Suprapubic skin (tissue), 4 donors: ENCODE measurements around the gene PLXDC2. TPM values are rescaled to one million over a fixed set of nuclear protein-coding genes. Genes with fewer than 3 reads are reported as not detected.

Experiments used
- DNase-seq, 2 donors: peaks; one replicate each; pipeline ENCODE4 v3.0.0-alpha.2; 2019; ENCODE audit warnings: low spot score in 2 of 2
- H3K27ac ChIP-seq: fragments of 200-600 bp; sonication (generic); one replicate; pipeline ENCODE4 v1.5.1; 2019
- H3K27me3 ChIP-seq: fragments of 200-600 bp; sonication (generic); one replicate; pipeline ENCODE4 v1.5.1; 2019
- H3K36me3 ChIP-seq: fragments of 200-600 bp; sonication (generic); one replicate; pipeline ENCODE4 v1.5.1; 2019
- H3K4me1 ChIP-seq: fragments of 200-600 bp; sonication (generic); one replicate; pipeline ENCODE4 v1.5.1; 2019
- H3K4me3 ChIP-seq: fragments of 200-600 bp; sonication (generic); one replicate; pipeline ENCODE4 v1.5.1; 2019; ENCODE audit warnings: mild to moderate bottlenecking
- H3K9me3 ChIP-seq: fragments of 200-600 bp; sonication (generic); one replicate; pipeline ENCODE4 v1.5.1; 2019
- EP300 ChIP-seq: sonication (generic); formaldehyde crosslinking; IDR thresholded peaks from one replicate; pipeline ENCODE4 v1.6.1; 2017; ENCODE audit warnings: antibody characterized with exemption
- POLR2A ChIP-seq, 2 donors: fragments of 450-650 bp; IDR thresholded peaks; one replicate each; pipeline ENCODE4 v1.6.1; 2017; ENCODE audit warnings: antibody characterized with exemption in 2 of 2, mild to moderate bottlenecking in 2 of 2, moderate library complexity in 2 of 2
- POLR2AphosphoS5 ChIP-seq, 3 donors: sonication (generic); formaldehyde crosslinking; IDR thresholded peaks; one replicate each; pipeline ENCODE4 v1.6.1; 2017; ENCODE audit warnings: antibody characterized with exemption in 3 of 3
- WGBS: methylation state at CpG from one replicate; pipeline ENCODE4 v1.1.5; 2018; 5-methylcytosine and 5-hydroxymethylcytosine counted together
- total RNA-seq, 4 donors: library from RNA; depleted of rRNA; stranded (reverse); fragments of >200 nt; gene quantifications; one replicate each; pipeline ENCODE4 v1.1.0, GENCODE V29; 2016
- TF ChIP-seq, protein P1 (sequence below), 2 donors: fragments of 200-600 bp in 1 of 2; fragments of 450-650 bp in 1 of 2; sonication (generic) in 1 of 2; IDR thresholded peaks; one replicate each; pipeline ENCODE4 v1.5.1; 2016 to 2019; ENCODE audit warnings: antibody characterized with exemption in 2 of 2, mild to moderate bottlenecking in 1 of 2, moderate library complexity in 1 of 2

Gene PLXDC2
- total RNA-seq, 4 donors from 2014 or later: 93.0 to 97.0 (median 95.0) TPM

DNA sequence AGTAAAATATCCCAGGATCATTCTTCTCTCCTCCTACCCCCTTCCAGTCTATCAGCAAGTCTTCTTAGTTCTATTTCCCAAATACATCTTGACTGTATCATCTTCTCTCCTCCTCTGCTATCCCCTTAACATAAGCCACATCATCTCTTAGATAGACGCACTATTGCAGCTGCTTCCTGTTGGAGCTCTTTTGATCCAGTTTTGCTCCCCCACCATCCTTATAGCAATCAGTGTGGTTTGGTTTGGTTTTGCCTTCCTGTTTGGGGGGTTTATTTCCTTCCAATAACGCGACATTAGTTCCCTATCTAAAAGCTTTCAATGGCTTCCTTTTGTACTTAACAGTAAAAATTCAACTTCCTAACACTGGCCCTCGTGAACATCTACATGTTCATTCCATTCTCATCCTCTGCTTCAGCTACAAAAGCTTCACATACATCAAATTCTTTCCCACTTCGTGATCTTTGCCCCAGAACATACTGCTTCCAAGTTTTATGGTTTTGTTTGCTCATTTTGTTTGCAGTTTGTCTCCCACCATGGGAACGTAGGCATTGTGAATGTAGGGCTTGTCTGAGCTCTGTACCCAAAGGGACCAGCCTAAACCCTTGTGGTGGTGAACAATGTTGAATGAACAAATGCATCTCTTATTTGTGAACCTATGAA lies 33.7 kb upstream of the PLXDC2 start:
- H3K4me1 ChIP-seq: no peaks in the 10 kb centered on the region
- H3K27ac ChIP-seq: no peak overlapping the region
- TF ChIP-seq POLR2AphosphoS5 (IDR thresholded peaks at IDR 0.05) (no peak), POLR2A (IDR thresholded peaks at IDR 0.05) (no peak), EP300 (no peak)
- TF ChIP-seq, protein P1, sequence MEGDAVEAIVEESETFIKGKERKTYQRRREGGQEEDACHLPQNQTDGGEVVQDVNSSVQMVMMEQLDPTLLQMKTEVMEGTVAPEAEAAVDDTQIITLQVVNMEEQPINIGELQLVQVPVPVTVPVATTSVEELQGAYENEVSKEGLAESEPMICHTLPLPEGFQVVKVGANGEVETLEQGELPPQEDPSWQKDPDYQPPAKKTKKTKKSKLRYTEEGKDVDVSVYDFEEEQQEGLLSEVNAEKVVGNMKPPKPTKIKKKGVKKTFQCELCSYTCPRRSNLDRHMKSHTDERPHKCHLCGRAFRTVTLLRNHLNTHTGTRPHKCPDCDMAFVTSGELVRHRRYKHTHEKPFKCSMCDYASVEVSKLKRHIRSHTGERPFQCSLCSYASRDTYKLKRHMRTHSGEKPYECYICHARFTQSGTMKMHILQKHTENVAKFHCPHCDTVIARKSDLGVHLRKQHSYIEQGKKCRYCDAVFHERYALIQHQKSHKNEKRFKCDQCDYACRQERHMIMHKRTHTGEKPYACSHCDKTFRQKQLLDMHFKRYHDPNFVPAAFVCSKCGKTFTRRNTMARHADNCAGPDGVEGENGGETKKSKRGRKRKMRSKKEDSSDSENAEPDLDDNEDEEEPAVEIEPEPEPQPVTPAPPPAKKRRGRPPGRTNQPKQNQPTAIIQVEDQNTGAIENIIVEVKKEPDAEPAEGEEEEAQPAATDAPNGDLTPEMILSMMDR (IDR thresholded peaks at IDR 0.05): no peak
- no peaks in the 10 kb centered on the region for H3K27me3 ChIP-seq
- 73% methylated on average over 6 of the region's 6 CpGs for WGBS
- no peaks in the 10 kb centered on the region for H3K9me3 ChIP-seq
- DNase-seq: no peak
- H3K36me3 ChIP-seq: no peaks in the 10 kb centered on the region
- H3K4me3 ChIP-seq: no peak overlapping the region

DNA sequence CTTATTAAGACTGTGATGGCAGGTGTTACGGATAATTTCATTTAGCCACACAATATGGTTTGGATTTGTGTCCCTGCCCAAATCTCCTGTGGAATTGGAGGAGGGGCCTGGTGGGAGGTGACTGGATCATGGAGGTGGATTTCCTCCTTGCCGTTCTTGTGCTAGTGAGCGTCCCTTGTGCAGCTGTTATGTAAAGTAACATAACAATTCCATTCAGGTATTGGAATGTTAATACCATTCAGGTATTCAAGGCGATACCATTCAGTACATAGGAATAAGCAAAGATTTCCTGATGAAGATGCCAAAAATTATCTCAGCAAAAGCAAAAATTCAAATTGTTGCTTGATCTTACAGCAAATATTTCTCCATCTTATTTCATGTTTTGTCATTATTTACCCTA lies 32.5 kb upstream of the PLXDC2 start:
- H3K4me3 ChIP-seq: no peak overlapping the region
- TF ChIP-seq EP300 (no peak), POLR2AphosphoS5 (IDR thresholded peaks at IDR 0.05) (no peak), POLR2A (IDR thresholded peaks at IDR 0.05) (no peak)
- TF ChIP-seq, protein P1 (IDR thresholded peaks at IDR 0.05): no peak
- DNase-seq: no peak
- no peaks in the 10 kb centered on the region for H3K4me1 ChIP-seq
- no peaks in the 10 kb centered on the region for H3K27me3 ChIP-seq
- H3K36me3 ChIP-seq: no peaks in the 10 kb centered on the region
- H3K27ac ChIP-seq: no peak overlapping the region
- WGBS: 89% methylated on average over 4 of the region's 4 CpGs
- H3K9me3 ChIP-seq: no peaks in the 10 kb centered on the region

DNA sequence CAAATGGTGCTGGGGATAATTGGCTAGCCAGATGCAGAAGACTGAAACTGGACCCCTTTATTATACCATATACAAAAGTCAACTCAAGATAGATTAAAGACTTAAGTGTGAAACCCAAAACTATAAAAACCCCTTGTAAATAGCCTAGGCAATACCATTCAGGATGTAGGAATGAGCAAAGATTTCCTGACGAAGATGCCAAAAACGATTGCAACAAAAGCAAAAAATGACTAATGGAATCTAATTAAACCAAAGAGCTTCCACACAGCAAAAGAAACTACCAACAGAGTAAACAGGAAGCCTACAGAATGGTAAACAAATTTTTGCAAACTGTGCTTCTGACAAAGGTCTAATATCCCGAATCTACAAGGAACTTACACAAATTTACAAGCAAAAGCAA lies 30.9 kb upstream of the PLXDC2 start:
- no peaks in the 10 kb centered on the region for H3K27me3 ChIP-seq

DNA sequence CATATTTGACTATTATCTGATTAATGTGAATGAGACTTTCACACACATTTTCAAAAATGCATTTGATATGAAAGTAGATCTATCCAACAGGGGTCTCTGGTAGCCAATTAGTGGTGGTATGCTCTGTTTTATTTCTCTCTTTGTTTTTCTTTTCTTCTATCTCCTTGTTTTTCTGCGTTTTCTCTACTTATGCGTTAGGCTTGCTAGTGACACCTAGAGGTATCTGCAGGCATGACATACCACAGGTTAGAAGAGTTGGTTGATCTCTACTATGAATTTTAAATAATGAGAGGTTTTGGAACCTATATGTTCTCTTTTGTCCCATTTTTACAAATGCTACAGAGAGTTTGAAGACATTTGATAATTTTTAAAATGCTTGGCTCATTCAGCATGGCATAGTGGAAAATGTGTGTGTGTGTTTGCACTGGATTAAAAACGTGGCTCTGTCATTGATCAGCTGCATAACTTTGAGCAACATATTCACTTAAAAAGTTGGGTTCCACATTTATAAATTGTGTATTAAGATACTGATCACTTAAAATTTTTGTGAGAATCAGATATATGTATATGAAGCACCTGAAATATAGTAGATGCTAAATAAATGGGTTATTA lies 28.1 kb upstream of the PLXDC2 start:
- no peak for TF ChIP-seq POLR2AphosphoS5 (IDR thresholded peaks at IDR 0.05)
- TF ChIP-seq EP300: no peak
- TF ChIP-seq, protein P1 (IDR thresholded peaks at IDR 0.05): peak; percentile 51 to 74
- no peak for DNase-seq
- no peak overlapping the region for H3K4me3 ChIP-seq

More for the DNA sequence above, 30.9 kb upstream of the PLXDC2 start:
- H3K36me3 ChIP-seq: no peaks in the 10 kb centered on the region
- no peak overlapping the region for H3K27ac ChIP-seq
- 64% methylated on average over 3 of the region's 3 CpGs for WGBS
- H3K4me1 ChIP-seq: no peaks in the 10 kb centered on the region
- H3K4me3 ChIP-seq: no peak overlapping the region
- H3K9me3 ChIP-seq: no peaks in the 10 kb centered on the region
- TF ChIP-seq, protein P1 (IDR thresholded peaks at IDR 0.05): no peak
- TF ChIP-seq EP300 (no peak), POLR2AphosphoS5 (IDR thresholded peaks at IDR 0.05) (no peak), POLR2A (IDR thresholded peaks at IDR 0.05) (no peak)
- DNase-seq: no peak

DNA sequence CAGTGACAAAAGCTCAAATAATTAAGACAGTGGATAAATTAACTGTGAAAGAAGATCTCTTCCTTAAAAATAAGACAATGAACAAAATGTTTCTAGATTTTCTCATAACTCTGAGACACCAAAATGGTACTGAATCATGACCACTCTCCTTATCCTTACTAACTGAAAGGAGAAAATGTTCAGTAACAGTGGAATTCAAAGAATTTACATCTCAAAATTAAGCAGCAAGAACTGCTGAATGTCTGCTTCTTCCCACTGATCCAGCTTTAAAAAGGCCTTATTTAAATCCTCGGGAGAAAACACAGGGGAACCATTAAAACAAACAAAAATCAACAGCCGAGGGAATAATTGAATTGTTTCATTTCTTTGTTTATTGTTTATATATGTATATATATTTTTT lies 27.3 kb upstream of the PLXDC2 start:
- H3K27ac ChIP-seq: no peak overlapping the region
- no peaks in the 10 kb centered on the region for H3K4me1 ChIP-seq
- DNase-seq: no peak
- no peaks in the 10 kb centered on the region for H3K9me3 ChIP-seq
- no peaks in the 10 kb centered on the region for H3K36me3 ChIP-seq
- H3K27me3 ChIP-seq: no peaks in the 10 kb centered on the region
- 70% methylated on average over 2 of the region's 2 CpGs for WGBS
- H3K4me3 ChIP-seq: no peak overlapping the region
- TF ChIP-seq EP300: no peak
- no peak for TF ChIP-seq POLR2AphosphoS5 (IDR thresholded peaks at IDR 0.05)
- TF ChIP-seq POLR2A (IDR thresholded peaks at IDR 0.05): no peak
- TF ChIP-seq, protein P1 (IDR thresholded peaks at IDR 0.05): no peak

More for the DNA sequence above, 28.1 kb upstream of the PLXDC2 start:
- Histone ChIP-seq H3K36me3 (no peaks in the 10 kb centered on the region), H3K27ac (no peak overlapping the region), H3K27me3 (no peaks in the 10 kb centered on the region), H3K4me1 (no peaks in the 10 kb centered on the region), H3K9me3 (no peaks in the 10 kb centered on the region)
- WGBS: 25% methylated on average over 3 of the region's 3 CpGs
